Astrocyte (in vitro differentiated cells and primary cell): ENCODE data around the gene AIFM2. TPM values are rescaled to one million over a fixed set of nuclear protein-coding genes. Genes with fewer than 3 reads are reported as not detected.
A peak's percentile ranks its signal among the peaks of the same experiment; 100 is the strongest.

Source experiments
- DNase-seq: peaks from one replicate; pipeline ENCODE4 v3.0.0-alpha.2; 2010; ENCODE audit warnings: low read depth
- FAIRE-seq: peaks from 2 replicates; lab custom pipeline; 2011; peaks lifted over from hg19 to GRCh38; lab: Jason Lieb, UNC
- H2AFZ ChIP-seq: 2 replicates; pipeline ENCODE4 v1.6.0; 2012; ENCODE audit warnings: low read depth, low read length, inconsistent platforms
- H3K27ac ChIP-seq: 2 replicates; pipeline ENCODE4 v1.5.1; 2011; ENCODE audit warnings: low read depth, low read length, inconsistent platforms
- H3K27me3 ChIP-seq: 2 replicates; pipeline ENCODE4 v1.6.0; 2011; ENCODE audit warnings: low read length, inconsistent platforms; ENCODE audit not compliant: insufficient read depth
- H3K36me3 ChIP-seq: 2 replicates; pipeline ENCODE4 v1.5.1; 2011; ENCODE audit warnings: low read length, inconsistent platforms; ENCODE audit not compliant: insufficient read depth
- H3K4me1 ChIP-seq: 2 replicates; pipeline ENCODE4 v1.5.1; 2011; ENCODE audit warnings: low read length, inconsistent platforms; ENCODE audit not compliant: insufficient read depth
- H3K4me2 ChIP-seq: 2 replicates; pipeline ENCODE4 v1.6.0; 2012; ENCODE audit warnings: low read length, inconsistent platforms
- H3K4me3 ChIP-seq: 2 replicates; pipeline ENCODE4 v1.5.1; 2011; ENCODE audit warnings: low read depth, mild to moderate bottlenecking, low read length, inconsistent platforms; ENCODE audit not compliant: insufficient read depth
- H3K79me2 ChIP-seq: 2 replicates; pipeline ENCODE4 v1.6.0; 2012; ENCODE audit warnings: mild to moderate bottlenecking, low read length, inconsistent platforms; ENCODE audit not compliant: insufficient read depth
- H3K9ac ChIP-seq: 2 replicates; pipeline ENCODE4 v1.6.0; 2012; ENCODE audit warnings: mild to moderate bottlenecking, low read length, inconsistent platforms
- H3K9me3 ChIP-seq: 2 replicates; pipeline ENCODE4 v1.5.1; 2012; ENCODE audit warnings: low read depth, mild to moderate bottlenecking, low read length, inconsistent platforms; ENCODE audit not compliant: insufficient read depth
- H4K20me1 ChIP-seq: 2 replicates; pipeline ENCODE4 v1.6.0; 2012; ENCODE audit warnings: low read length, inconsistent platforms; ENCODE audit not compliant: insufficient read depth
- H3K27ac Mint-ChIP-seq: one replicate; pipeline ENCODE4 v1.8.0; 2021; ENCODE audit warnings: mild to moderate bottlenecking, mixed read lengths; ENCODE audit not compliant: unreplicated experiment
- H3K27me3 Mint-ChIP-seq: one replicate; pipeline ENCODE4 v1.8.0; 2021; ENCODE audit warnings: low read depth, mixed read lengths; ENCODE audit not compliant: unreplicated experiment
- H3K36me3 Mint-ChIP-seq: one replicate; pipeline ENCODE4 v1.8.0; 2021; ENCODE audit warnings: low read depth, mixed read lengths; ENCODE audit not compliant: unreplicated experiment
- H3K4me1 Mint-ChIP-seq: one replicate; pipeline ENCODE4 v1.8.0; 2021; ENCODE audit warnings: low read depth, mixed read lengths; ENCODE audit not compliant: unreplicated experiment
- H3K4me3 Mint-ChIP-seq: one replicate; pipeline ENCODE4 v1.8.0; 2021; ENCODE audit warnings: mild to moderate bottlenecking, moderate library complexity, mixed read lengths; ENCODE audit not compliant: unreplicated experiment
- H3K9me3 Mint-ChIP-seq: one replicate; pipeline ENCODE4 v1.8.0; 2021; ENCODE audit warnings: mild to moderate bottlenecking, mixed read lengths; ENCODE audit not compliant: unreplicated experiment
- EZH2 ChIP-seq: IDR thresholded peaks from 2 replicates; pipeline ENCODE4 v1.6.1; 2012; ENCODE audit warnings: mild to moderate bottlenecking, low read length, inconsistent platforms; ENCODE audit not compliant: insufficient read depth
- total RNA-seq: library from RNA; stranded (reverse); gene quantifications from 2 replicates; pipeline ENCODE4 v1.2.1, GENCODE V29; 2021
- TF ChIP-seq, protein P1 (sequence below): IDR thresholded peaks from 2 replicates; pipeline ENCODE4 v1.5.1; 2011; ENCODE audit warnings: low read depth, mild to moderate bottlenecking, inconsistent platforms, low read length, moderate library complexity; ENCODE audit not compliant: insufficient read depth

AIFM2 gene
- total RNA-seq, 1 donor from 2014 or later: 7.1 TPM

DNA sequence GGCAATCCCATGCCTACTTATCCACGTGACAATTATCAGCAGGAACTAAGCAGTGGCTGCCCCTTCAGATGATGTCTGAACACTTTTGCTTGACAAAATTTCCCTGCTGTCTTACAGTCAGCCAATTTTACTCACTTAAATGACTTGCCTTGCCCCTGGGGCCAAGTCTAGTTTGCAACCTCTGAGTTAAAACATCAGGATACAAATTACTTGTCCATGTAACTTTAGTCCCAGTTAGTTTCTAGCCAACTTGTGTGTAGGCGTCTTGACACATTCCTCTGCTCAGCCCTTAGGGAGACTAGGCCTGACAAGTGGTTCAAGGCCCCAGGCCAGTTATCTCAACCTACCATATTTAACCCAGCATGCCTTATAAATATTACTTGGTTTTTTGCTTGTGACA lies 25.5 kb upstream of the AIFM2 start:
- H3K36me3 Mint-ChIP-seq: peaks cover 18% of the 10 kb centered on the region
- H3K27me3 ChIP-seq: no peaks in the 10 kb centered on the region
- no peak overlapping the region for H3K4me3 ChIP-seq
- no peak overlapping the region for H3K4me3 Mint-ChIP-seq
- H3K79me2 ChIP-seq: peaks cover 89% of the 10 kb centered on the region
- no peaks in the 10 kb centered on the region for H3K4me1 ChIP-seq
- H3K9me3 Mint-ChIP-seq: no peaks in the 10 kb centered on the region
- DNase-seq (no peak), FAIRE-seq (no peak)
- peaks cover 46% of the 10 kb centered on the region for H3K4me1 Mint-ChIP-seq
- TF ChIP-seq, protein P1, sequence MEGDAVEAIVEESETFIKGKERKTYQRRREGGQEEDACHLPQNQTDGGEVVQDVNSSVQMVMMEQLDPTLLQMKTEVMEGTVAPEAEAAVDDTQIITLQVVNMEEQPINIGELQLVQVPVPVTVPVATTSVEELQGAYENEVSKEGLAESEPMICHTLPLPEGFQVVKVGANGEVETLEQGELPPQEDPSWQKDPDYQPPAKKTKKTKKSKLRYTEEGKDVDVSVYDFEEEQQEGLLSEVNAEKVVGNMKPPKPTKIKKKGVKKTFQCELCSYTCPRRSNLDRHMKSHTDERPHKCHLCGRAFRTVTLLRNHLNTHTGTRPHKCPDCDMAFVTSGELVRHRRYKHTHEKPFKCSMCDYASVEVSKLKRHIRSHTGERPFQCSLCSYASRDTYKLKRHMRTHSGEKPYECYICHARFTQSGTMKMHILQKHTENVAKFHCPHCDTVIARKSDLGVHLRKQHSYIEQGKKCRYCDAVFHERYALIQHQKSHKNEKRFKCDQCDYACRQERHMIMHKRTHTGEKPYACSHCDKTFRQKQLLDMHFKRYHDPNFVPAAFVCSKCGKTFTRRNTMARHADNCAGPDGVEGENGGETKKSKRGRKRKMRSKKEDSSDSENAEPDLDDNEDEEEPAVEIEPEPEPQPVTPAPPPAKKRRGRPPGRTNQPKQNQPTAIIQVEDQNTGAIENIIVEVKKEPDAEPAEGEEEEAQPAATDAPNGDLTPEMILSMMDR: no peak
- no peak for TF ChIP-seq EZH2
- H3K27ac Mint-ChIP-seq: no peak overlapping the region
- no peak overlapping the region for H3K27ac ChIP-seq
- peaks cover 71% of the 10 kb centered on the region for H3K36me3 ChIP-seq
- H3K27me3 Mint-ChIP-seq: no peaks in the 10 kb centered on the region
- no peak overlapping the region for H3K9ac ChIP-seq
- no peak overlapping the region for H3K4me2 ChIP-seq
- H4K20me1 ChIP-seq: peaks cover 94% of the 10 kb centered on the region
- H3K9me3 ChIP-seq: no peaks in the 10 kb centered on the region
- no peak overlapping the region for H2AFZ ChIP-seq

- TF ChIP-seq EZH2: no peak
- TF ChIP-seq, protein P1: no peak
- H3K4me1 ChIP-seq: no peaks in the 10 kb centered on the region
- no peak for FAIRE-seq
- H3K27ac ChIP-seq: no peak overlapping the region
- H3K36me3 Mint-ChIP-seq: peaks cover 21% of the 10 kb centered on the region
- H3K9me3 ChIP-seq: no peaks in the 10 kb centered on the region
- no peak overlapping the region for H2AFZ ChIP-seq
- no peaks in the 10 kb centered on the region for H3K27me3 Mint-ChIP-seq
- H3K79me2 ChIP-seq: peaks cover 84% of the 10 kb centered on the region
- peak overlapping the region; percentile 17 for H3K27ac Mint-ChIP-seq
- H3K4me3 Mint-ChIP-seq: no peak overlapping the region
- no peaks in the 10 kb centered on the region for H3K9me3 Mint-ChIP-seq
- peaks cover 94% of the 10 kb centered on the region for H4K20me1 ChIP-seq
- H3K9ac ChIP-seq: no peak overlapping the region
- no peak overlapping the region for H3K4me2 ChIP-seq
- DNase-seq: no peak
- H3K4me3 ChIP-seq: no peak overlapping the region
- H3K4me1 Mint-ChIP-seq: peaks cover 36% of the 10 kb centered on the region
- H3K27me3 ChIP-seq: no peaks in the 10 kb centered on the region
- peaks cover 85% of the 10 kb centered on the region for H3K36me3 ChIP-seq
These were observed 22.7 kb upstream of the AIFM2 start for GRCh38 chr10:70155255-70155838.

DNA sequence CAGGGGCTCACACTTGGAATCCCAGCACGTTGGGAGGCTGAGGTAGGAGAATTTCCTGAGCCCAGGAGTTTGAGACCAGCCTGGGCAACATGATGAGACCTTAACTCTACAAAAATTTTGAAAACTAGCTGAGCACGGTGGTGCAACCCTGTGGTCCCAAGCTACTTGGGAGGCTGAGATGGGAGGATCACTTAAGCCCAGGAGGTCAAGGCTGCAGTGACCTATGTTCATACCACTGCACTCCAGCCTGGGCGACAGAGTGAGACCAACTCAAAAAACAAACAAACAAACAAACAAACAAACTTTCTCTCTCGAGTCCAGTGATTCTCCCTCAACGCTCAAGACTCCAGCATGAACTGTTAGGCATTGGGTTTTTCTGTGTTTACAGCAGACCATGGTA lies 15.9 kb upstream of the AIFM2 start:
- FAIRE-seq (no peak), DNase-seq (no peak)
- H3K9ac ChIP-seq: no peak overlapping the region
- H3K9me3 ChIP-seq: no peaks in the 10 kb centered on the region
- Mint-ChIP-seq H3K36me3 (peaks cover 9% of the 10 kb centered on the region), H3K4me1 (peaks cover 14% of the 10 kb centered on the region), H3K27me3 (no peaks in the 10 kb centered on the region), H3K4me3 (no peak overlapping the region), H3K27ac (peak overlapping the region; percentile 41), H3K9me3 (no peaks in the 10 kb centered on the region)
- peaks cover 18% of the 10 kb centered on the region for H3K4me1 ChIP-seq
- peaks cover 33% of the 10 kb centered on the region for H3K36me3 ChIP-seq
- no peak overlapping the region for H3K4me3 ChIP-seq
- peaks cover 80% of the 10 kb centered on the region for H4K20me1 ChIP-seq
- H3K27me3 ChIP-seq: no peaks in the 10 kb centered on the region
- H3K4me2 ChIP-seq: no peak overlapping the region
- peaks cover 63% of the 10 kb centered on the region for H3K79me2 ChIP-seq
- no peak overlapping the region for H2AFZ ChIP-seq
- no peak overlapping the region for H3K27ac ChIP-seq
- no peak for TF ChIP-seq EZH2
- TF ChIP-seq, protein P1: no peak
